ENCODE measurements around the gene GUCA1A. TPM values are rescaled to one million over a fixed set of nuclear protein-coding genes. Genes with fewer than 3 reads are reported as not detected.

The GUCA1A gene
- not detected for total RNA-seq
- under 1 TPM; 0.02 to 0.04 TPM for polyA plus RNA-seq
- long read RNA-seq, donor 1, result 0 reads
- long read RNA-seq, donor 2, result 0 reads
- long read RNA-seq, donor 3, result 0 reads
- long read RNA-seq, donor 4, result 0 reads
- long read RNA-seq, donor 5, result 0 reads

- no peak for TF ChIP-seq CTCF (IDR thresholded peaks at IDR 0.05; ENCODE audit: control extremely low read depth, extremely low read depth)
- Histone ChIP-seq H3K27me3 (ENCODE audit: control insufficient read depth in 3 of 3, insufficient read depth in 3 of 3, low read length in 2 of 3) (no peaks in the 10 kb centered on the region), H3K27ac (ENCODE audit: low read depth in 1 of 2, low read length in 1 of 2) (no peak within 1 kb of the TSS), H3K4me1 (ENCODE audit: control insufficient read depth in 5 of 5, insufficient read depth in 5 of 5, low read length in 5 of 5) (peaks cover 0 to 3% (median 0%) of the 10 kb centered on the region in 5 donors), H3K4me3 (no peak within 1 kb of the TSS), H3K9me3 (ENCODE audit: control insufficient read depth in 4 of 4, insufficient read depth in 3 of 4, low read length in 3 of 4) (no peaks in the 10 kb centered on the region), H3K9ac (ENCODE audit: insufficient read depth in 1 of 2, low read length in 2 of 2) (no peak within 1 kb of the TSS), H3K36me3 (ENCODE audit: control insufficient read depth in 4 of 4, insufficient read depth in 4 of 4, low read length in 4 of 4) (no peaks in the 10 kb centered on the region)
- ATAC-seq (ENCODE audit: insufficient read depth, low FRiP score) (no peak), DNase-seq (no peak)
- 89 to 96% methylated on average over 2 of the region's 2 CpGs for WGBS, 2 donors
Observed at GRCh38 chr6:42173101-42173500, at the start of gene GUCA1A. Gene GUCA1A, plus strand, starts transcription at chr6:42173364. Its CDS starts 250 bp downstream, at chr6:42173614.

GRCh38 chr6:42123379-42124103 lies 49.6 kb upstream of the GUCA1A start:
- Histone ChIP-seq H3K36me3 (ENCODE audit: control insufficient read depth in 4 of 4, insufficient read depth in 4 of 4, low read length in 4 of 4) (peaks cover 0 to 1% (median 0%) of the 10 kb centered on the region in 4 donors), H3K27me3 (ENCODE audit: control insufficient read depth in 3 of 3, insufficient read depth in 3 of 3, low read length in 2 of 3) (no peaks in the 10 kb centered on the region), H3K4me3 (no peak overlapping the region), H3K27ac (ENCODE audit: low read depth in 1 of 2, low read length in 1 of 2) (peak overlapping the region in 1 of 2 donors; percentile 23), H3K9ac (ENCODE audit: insufficient read depth in 1 of 2, low read length in 2 of 2) (no peak overlapping the region), H3K9me3 (ENCODE audit: control insufficient read depth in 4 of 4, insufficient read depth in 3 of 4, low read length in 3 of 4) (no peaks in the 10 kb centered on the region), H3K4me1 (ENCODE audit: control insufficient read depth in 5 of 5, insufficient read depth in 5 of 5, low read length in 5 of 5) (peaks cover 0 to 9% (median 0%) of the 10 kb centered on the region in 5 donors)
- TF ChIP-seq CTCF (IDR thresholded peaks at IDR 0.05; ENCODE audit: control extremely low read depth, extremely low read depth), result no peak
- WGBS, 2 donors, result 86 to 87% methylated on average over 11 of the region's 11 CpGs
- no peak for ATAC-seq (ENCODE audit: insufficient read depth, low FRiP score)
- DNase-seq, result no peak

- no peak for DNase-seq
- Histone ChIP-seq H3K27ac (ENCODE audit: low read depth in 1 of 2, low read length in 1 of 2) (no peak overlapping the region), H3K27me3 (ENCODE audit: control insufficient read depth in 3 of 3, insufficient read depth in 3 of 3, low read length in 2 of 3) (no peaks in the 10 kb centered on the region), H3K9me3 (ENCODE audit: control insufficient read depth in 4 of 4, insufficient read depth in 3 of 4, low read length in 3 of 4) (no peaks in the 10 kb centered on the region), H3K4me1 (ENCODE audit: control insufficient read depth in 5 of 5, insufficient read depth in 5 of 5, low read length in 5 of 5) (peaks cover 0 to 9% (median 0%) of the 10 kb centered on the region in 5 donors), H3K4me3 (no peak overlapping the region), H3K9ac (ENCODE audit: insufficient read depth in 1 of 2, low read length in 2 of 2) (no peak overlapping the region), H3K36me3 (ENCODE audit: control insufficient read depth in 4 of 4, insufficient read depth in 4 of 4, low read length in 4 of 4) (peaks cover 0 to 1% (median 0%) of the 10 kb centered on the region in 4 donors)
- no peak for ATAC-seq (ENCODE audit: insufficient read depth, low FRiP score)
- no peak for TF ChIP-seq CTCF (IDR thresholded peaks at IDR 0.05; ENCODE audit: control extremely low read depth, extremely low read depth)
- 76 to 89% methylated on average over 9 of the region's 9 CpGs for WGBS, 2 donors
Observed at GRCh38 chr6:42124223-42124836, 48.8 kb upstream of the GUCA1A start.

Measured in lung (tissue), 16 donors.